IPS-18c (cell line): ENCODE data around the gene USHBP1.

Source experiments
- H3K4me3 ChIP-seq: 2 replicates; pipeline ENCODE4 v1.7.0; 2013; ENCODE audit warnings: low read depth, mild to moderate bottlenecking, low read length, moderate library complexity; ENCODE audit not compliant: insufficient read depth
- H3K9me3 ChIP-seq: one replicate; pipeline ENCODE4 v1.6.1; 2013; ENCODE audit warnings: mild to moderate bottlenecking, low read length, moderate library complexity; ENCODE audit not compliant: control insufficient read depth, insufficient read depth

USHBP1 gene, protein sequence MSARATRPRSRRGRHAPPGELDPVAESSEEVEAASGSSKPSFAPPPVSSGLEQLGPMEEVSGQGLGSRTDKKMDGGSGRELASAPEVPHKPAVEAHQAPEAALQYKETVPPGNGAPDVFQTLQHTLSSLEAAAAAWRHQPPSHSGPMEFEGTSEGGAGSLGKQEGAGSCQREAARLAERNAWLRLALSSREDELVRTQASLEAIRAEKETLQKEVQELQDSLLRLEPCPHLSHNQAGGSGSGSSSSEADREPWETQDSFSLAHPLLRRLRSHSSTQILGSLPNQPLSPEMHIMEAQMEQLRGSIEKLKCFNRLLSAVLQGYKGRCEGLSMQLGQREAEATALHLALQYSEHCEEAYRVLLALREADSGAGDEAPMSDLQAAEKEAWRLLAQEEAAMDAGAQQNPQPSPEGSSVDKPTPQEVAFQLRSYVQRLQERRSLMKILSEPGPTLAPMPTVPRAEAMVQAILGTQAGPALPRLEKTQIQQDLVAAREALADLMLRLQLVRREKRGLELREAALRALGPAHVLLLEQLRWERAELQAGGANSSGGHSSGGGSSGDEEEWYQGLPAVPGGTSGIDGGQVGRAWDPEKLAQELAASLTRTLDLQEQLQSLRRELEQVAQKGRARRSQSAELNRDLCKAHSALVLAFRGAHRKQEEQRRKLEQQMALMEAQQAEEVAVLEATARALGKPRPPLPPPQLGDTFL

DNA sequence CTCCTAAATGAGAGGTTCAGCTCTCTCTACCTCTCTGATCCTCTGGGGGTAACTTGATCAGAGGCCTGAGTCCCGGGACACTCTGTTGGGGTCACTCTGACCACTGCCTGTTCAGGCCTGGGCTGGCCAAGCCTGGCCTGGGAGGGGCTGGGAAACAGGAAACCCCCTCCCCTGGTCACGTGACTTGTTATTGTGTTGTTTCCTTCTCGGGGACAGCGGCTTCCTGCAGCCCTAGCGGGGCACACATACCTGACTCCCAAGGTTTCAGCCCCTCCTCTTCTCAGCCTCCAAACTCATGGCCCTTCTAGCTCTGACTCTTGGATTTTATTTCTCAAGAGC, at the start of gene USHBP1:
TSS of gene USHBP1 (minus strand) at position 105 of the 339 bp plus-strand sequence. CDS start 446 bp downstream, outside the sequence.
- H3K4me3 ChIP-seq: no peak within 1 kb of the TSS

GRCh38 chr19:17314007-17314593, 49.6 kb upstream of the USHBP1 start:
- H3K4me3 ChIP-seq: no peak overlapping the region
- peaks cover 4% of the 10 kb centered on the region for H3K9me3 ChIP-seq

More for the DNA sequence above, at the start of gene USHBP1:
- H3K9me3 ChIP-seq: peaks cover 5% of the 10 kb centered on the region

GRCh38 chr19:17312189-17313113, 47.9 kb upstream of the USHBP1 start:
- no peak overlapping the region for H3K4me3 ChIP-seq
- H3K9me3 ChIP-seq: peaks cover 4% of the 10 kb centered on the region

- H3K9me3 ChIP-seq: peaks cover 4% of the 10 kb centered on the region
- no peak overlapping the region for H3K4me3 ChIP-seq
These were observed 47.1 kb upstream of the USHBP1 start for GRCh38 chr19:17311455-17312188.

GRCh38 chr19:17309965-17310461, 45.5 kb upstream of the USHBP1 start:
- H3K4me3 ChIP-seq: peak overlapping the region; percentile 84
- H3K9me3 ChIP-seq: peaks cover 4% of the 10 kb centered on the region

DNA sequence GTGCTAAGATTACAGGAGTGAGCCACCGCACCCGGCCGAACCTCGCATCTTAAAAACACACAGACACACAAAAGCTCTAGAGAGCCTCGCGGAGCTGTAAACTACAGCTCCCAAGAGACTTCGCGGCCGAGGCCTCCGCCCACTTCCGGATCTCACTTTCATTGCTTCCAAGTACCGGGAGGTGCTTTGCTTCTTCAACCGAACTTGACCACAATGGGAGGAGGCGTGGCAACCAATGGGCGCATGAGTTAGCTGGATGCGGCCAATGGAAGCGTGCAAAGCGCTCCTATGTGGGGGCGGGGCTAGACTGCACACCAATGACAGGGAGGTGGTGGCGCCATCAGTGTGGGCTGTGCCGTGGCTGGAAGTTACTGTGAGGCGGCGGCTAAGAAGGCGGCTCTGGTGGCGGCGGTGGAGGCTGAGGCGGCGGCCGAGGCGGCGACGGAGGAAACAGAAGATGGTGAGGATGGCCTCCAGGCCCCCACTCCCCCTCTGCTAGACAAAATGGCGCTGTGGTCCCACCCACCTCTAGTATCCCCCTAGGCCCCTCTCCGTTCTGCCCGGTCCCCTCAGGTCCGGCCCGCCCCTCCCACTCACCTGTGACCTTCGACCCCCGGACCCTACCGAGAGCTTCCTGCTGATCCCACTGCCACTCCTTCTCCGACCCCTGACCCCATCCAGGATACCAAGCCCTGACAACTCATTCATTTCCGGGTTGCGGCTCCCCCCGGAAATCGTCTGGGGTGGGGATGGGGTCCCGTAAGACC, 44.8 kb upstream of the USHBP1 start, which contains the start of gene DDA1:
TSS of gene DDA1 (plus strand) at position 366 of the 767 bp plus-strand sequence. CDS start at position 458, 92 bp downstream.
- H3K9me3 ChIP-seq: peaks cover 4% of the 10 kb centered on the region
- peak within 1 kb of the TSS; percentile 84 for H3K4me3 ChIP-seq

GRCh38 chr19:17307876-17308377, 43.4 kb upstream of the USHBP1 start:
- Histone ChIP-seq H3K4me3 (no peak overlapping the region), H3K9me3 (peaks cover 4% of the 10 kb centered on the region)

DNA sequence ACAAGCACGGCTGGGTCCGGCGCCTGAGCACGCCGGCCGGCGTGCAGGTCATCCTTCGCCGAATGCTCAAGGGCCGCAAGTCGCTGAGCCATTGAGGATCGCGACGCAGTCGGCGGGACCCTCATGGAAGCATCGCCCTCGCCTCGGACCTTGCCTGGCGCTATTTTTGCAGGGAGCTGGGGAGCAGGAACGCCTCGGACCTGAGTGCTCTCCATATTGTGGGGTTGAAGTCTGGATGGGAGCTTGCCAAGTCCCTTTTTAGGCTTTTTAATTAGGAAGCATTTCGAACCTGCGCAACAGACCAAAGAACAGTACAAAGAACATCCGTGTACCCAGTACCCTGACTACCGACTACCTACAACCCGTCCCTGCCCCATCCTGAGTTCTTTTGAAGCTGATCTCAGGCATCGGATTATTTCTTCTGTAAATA, 41.8 kb upstream of the USHBP1 start:
- H3K4me3 ChIP-seq: peak overlapping the region; percentile 85

DNA sequence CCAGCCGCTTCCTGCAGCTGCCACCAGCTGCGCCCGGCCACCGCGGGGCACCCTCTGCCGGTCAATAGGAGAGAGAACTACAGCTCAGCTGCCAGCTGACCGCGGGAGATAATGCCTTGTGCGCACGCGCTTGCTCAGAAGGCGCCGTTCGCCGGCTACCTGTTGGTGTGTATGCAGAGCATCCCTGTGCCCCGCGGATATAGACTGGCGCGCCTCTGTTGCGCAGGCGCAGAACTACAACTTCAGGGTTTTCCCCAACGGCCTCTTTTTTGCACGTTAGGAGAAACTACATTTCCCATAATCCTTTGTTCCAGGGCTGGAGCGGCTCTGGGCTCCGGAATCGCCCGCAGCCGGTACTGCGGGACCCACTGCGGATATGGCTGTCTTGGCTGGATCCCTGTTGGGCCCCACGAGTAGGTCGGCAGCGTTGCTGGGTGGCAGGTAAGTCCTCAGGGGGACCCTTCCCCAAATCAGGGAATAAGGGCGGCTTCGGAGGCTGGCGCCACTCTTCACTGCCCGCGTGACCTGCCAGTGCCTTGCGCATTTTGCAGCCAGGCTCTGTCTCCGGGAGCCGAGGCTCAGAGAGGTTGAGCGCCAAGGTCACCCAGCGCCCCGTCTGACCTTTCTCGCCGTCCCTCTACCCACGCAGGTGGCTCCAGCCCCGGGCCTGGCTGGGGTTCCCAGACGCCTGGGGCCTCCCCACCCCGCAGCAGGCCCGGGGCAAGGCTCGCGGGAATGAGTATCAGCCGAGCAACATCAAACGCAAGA, 41.2 kb upstream of the USHBP1 start, which contains the start of gene MRPL34:
TSS of gene MRPL34 (plus strand) at position 356 of the 768 bp plus-strand sequence. CDS start at position 377, 21 bp downstream.
- Histone ChIP-seq H3K9me3 (peaks cover 4% of the 10 kb centered on the region), H3K4me3 (peak within 1 kb of the TSS; percentile 85)

More for the DNA sequence above, 41.8 kb upstream of the USHBP1 start:
- H3K9me3 ChIP-seq: peaks cover 4% of the 10 kb centered on the region

DNA sequence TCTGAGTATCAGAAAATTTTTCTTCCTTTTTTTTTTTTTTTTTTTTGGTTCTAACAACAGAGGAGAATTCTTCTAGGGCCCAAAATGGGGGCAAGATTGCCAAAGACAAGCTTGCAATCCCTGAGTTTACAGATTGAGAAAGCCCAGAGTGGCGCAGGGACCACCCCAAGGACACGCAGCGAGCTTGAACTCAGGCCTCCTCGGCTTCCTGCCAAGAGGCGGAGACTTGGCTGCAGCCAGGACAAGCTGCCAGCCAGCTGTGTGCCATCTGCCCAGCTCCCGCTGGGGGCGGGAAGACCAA, 40.6 kb upstream of the USHBP1 start:
- H3K4me3 ChIP-seq: peak overlapping the region; percentile 34; the same call in 1 of the 2 replicates
- H3K9me3 ChIP-seq: peaks cover 4% of the 10 kb centered on the region

GRCh38 chr19:17304386-17305215, 40.1 kb upstream of the USHBP1 start:
- H3K4me3 ChIP-seq: peak overlapping the region; percentile 34; the same call in 1 of the 2 replicates
- H3K9me3 ChIP-seq: no peaks in the 10 kb centered on the region

- Histone ChIP-seq H3K4me3 (no peak overlapping the region), H3K9me3 (no peaks in the 10 kb centered on the region)
These were observed 39.4 kb upstream of the USHBP1 start for GRCh38 chr19:17303940-17304267.

- Histone ChIP-seq H3K4me3 (peak within 1 kb of the TSS; percentile 59), H3K9me3 (no peaks in the 10 kb centered on the region)
These were observed 38.8 kb upstream of the USHBP1 start, which contains the start of gene ABHD8 for GRCh38 chr19:17303167-17303939. ABHD8 (minus strand) TSS chr19:17303425; CDS start chr19:17301616, 1,809 bp downstream.
